B cell (primary cell): ENCODE measurements around the gene CNRIP1. TPM values are rescaled to one million over a fixed set of nuclear protein-coding genes. Genes with fewer than 3 reads are reported as not detected.

Experiments used
- ATAC-seq: fragments of 200-7000 bp; cut with Tn5 transposase; one replicate; pipeline ENCODE4 v1.10.0; 2021; ENCODE audit warnings: low read depth, mild to moderate bottlenecking, moderate number of reproducible peaks, moderate library complexity
- CTCF ChIA-PET: fragments of 350-600 bp; sonication (Branson Sonifier 250); formaldehyde crosslinking; loops from one replicate; lab custom pipeline; 2021; ENCODE audit warnings: antibody characterized with exemption, inconsistent platforms; lab: Charles Lee
- POLR2A ChIA-PET: fragments of 350-600 bp; sonication (Branson Sonifier 250); formaldehyde crosslinking; loops from one replicate; lab custom pipeline; 2021; ENCODE audit warnings: antibody characterized with exemption; lab: Charles Lee
- DNase-seq: peaks from one replicate; pipeline ENCODE4 v3.0.0; 2013
- H2AFZ ChIP-seq: 2 replicates; pipeline ENCODE4 v1.6.1; 2012; ENCODE audit warnings: mild to moderate bottlenecking, low read depth, low read length; ENCODE audit not compliant: insufficient read depth, poor library complexity, severe bottlenecking
- H3K27ac ChIP-seq, 2 donors: 1 replicate in 1 of 2; 2 replicates in 1 of 2; pipeline ENCODE4 v1.5.1; 2012 to 2013; ENCODE audit warnings: low read length in 2 of 2, mild to moderate bottlenecking in 2 of 2, moderate library complexity in 1 of 2
- H3K27me3 ChIP-seq, 4 experiments: fragments of 200-600 bp in 1 of 4; sonication (generic) in 1 of 4; replicated peaks in 1 of 4; 1 replicate in 2 of 4; 2 replicates in 2 of 4; pipeline versions ENCODE4 v1.6.1 to v1.7.0; 2013 to 2016; ENCODE audit warnings: low read length in 3 of 4, mild to moderate bottlenecking in 2 of 4, mixed read lengths in 1 of 4, moderate library complexity in 1 of 4; ENCODE audit not compliant: insufficient read depth in 4 of 4, control insufficient read depth in 3 of 4; ENCODE audit errors: control extremely low read depth in 1 of 4
- H3K36me3 ChIP-seq, 2 experiments: replicated peaks in 1 of 2; 1 replicate in 1 of 2; 2 replicates in 1 of 2; pipeline versions ENCODE4 v1.6.1 to v1.7.1; 2013; ENCODE audit warnings: low read length in 1 of 2; ENCODE audit not compliant: insufficient read depth in 2 of 2, control insufficient read depth in 1 of 2; ENCODE audit errors: control extremely low read depth in 1 of 2, extremely low read depth in 1 of 2
- H3K4me1 ChIP-seq, 2 donors: fragments of 200-600 bp in 1 of 2; sonication (generic) in 1 of 2; 1 replicate in 1 of 2; 2 replicates in 1 of 2; pipeline versions ENCODE4 v1.5.1 to v1.6.1; 2013 to 2017; ENCODE audit warnings: low read length in 2 of 2; ENCODE audit not compliant: control insufficient read depth in 2 of 2, insufficient read depth in 2 of 2
- H3K4me2 ChIP-seq: replicated peaks from 2 replicates; pipeline ENCODE3; 2012; ENCODE audit warnings: mild to moderate bottlenecking, low read depth, low read length; ENCODE audit not compliant: poor library complexity, severe bottlenecking
- H3K4me3 ChIP-seq, 5 experiments: fragments of 200-600 bp in 1 of 5; sonication (generic) in 1 of 5; 1 replicate in 3 of 5; 2 replicates in 2 of 5; pipeline versions ENCODE4 v1.5.1 to v1.7.0; 2011 to 2016; ENCODE audit warnings: low read length in 4 of 5, mild to moderate bottlenecking in 4 of 5, low read depth in 2 of 5, control low read depth in 1 of 5, moderate library complexity in 1 of 5; ENCODE audit not compliant: insufficient read depth in 1 of 5; ENCODE audit errors: control extremely low read depth in 1 of 5, extremely low read depth in 1 of 5
- H3K79me2 ChIP-seq: fragments of 200-600 bp; sonication (generic); one replicate; pipeline ENCODE4 v1.6.0; 2016; ENCODE audit warnings: low read length; ENCODE audit not compliant: control insufficient read depth, insufficient read depth
- H3K9ac ChIP-seq: fragments of 200-600 bp; sonication (generic); 2 replicates; pipeline ENCODE4 v1.6.1; 2017; ENCODE audit warnings: mild to moderate bottlenecking, low read length, moderate library complexity
- H3K9me3 ChIP-seq, 3 donors: one replicate each; pipeline versions ENCODE4 v1.6.1 to v1.7.1; 2013; ENCODE audit warnings: low read length in 2 of 3; ENCODE audit not compliant: control insufficient read depth in 2 of 3, insufficient read depth in 1 of 3; ENCODE audit errors: control extremely low read depth in 1 of 3
- H4K20me1 ChIP-seq: 2 replicates; pipeline ENCODE4 v1.6.0; 2012; ENCODE audit warnings: mild to moderate bottlenecking, low read length; ENCODE audit not compliant: insufficient read depth, control insufficient read depth, poor library complexity, severe bottlenecking
- H3K27ac Mint-ChIP-seq: one replicate; pipeline ENCODE4 v1.8.0; 2021; ENCODE audit warnings: mixed read lengths
- H3K27me3 Mint-ChIP-seq: one replicate; pipeline ENCODE4 v1.8.0; 2021; ENCODE audit warnings: mixed read lengths
- H3K4me1 Mint-ChIP-seq: one replicate; pipeline ENCODE4 v1.8.0; 2021; ENCODE audit warnings: mixed read lengths
- H3K4me3 Mint-ChIP-seq: one replicate; pipeline ENCODE4 v1.8.0; 2021; ENCODE audit warnings: mixed read lengths
- H3K9me3 Mint-ChIP-seq: one replicate; pipeline ENCODE4 v1.8.0; 2022; ENCODE audit warnings: mixed read lengths; ENCODE audit not compliant: insufficient read depth
- EZH2 ChIP-seq: IDR thresholded peaks from 2 replicates; pipeline ENCODE4 v1.6.1; 2012; ENCODE audit warnings: borderline replicate concordance, low read depth, mild to moderate bottlenecking, moderate library complexity, low read length; ENCODE audit not compliant: insufficient read depth, poor library complexity, severe bottlenecking
- WGBS: methylation state at CpG from one replicate; pipeline ENCODE4 v1.1.5; 2013; ENCODE audit warnings: missing lambda C conversion rate; ENCODE audit not compliant: insufficient coverage; 5-methylcytosine and 5-hydroxymethylcytosine counted together
- intact Hi-C: fragments of 100-400 bp; cut with micrococcal nuclease; formaldehyde crosslinking; loops from one replicate; pipeline ENCODE4 v1.10.0; 2022
- polyA plus RNA-seq: library from polyadenylated mRNA; depleted of rRNA; stranded (reverse); fragments of >200 nt; gene quantifications from 2 replicates; pipeline ENCODE4 v1.2.3, GENCODE V29; 2012
- total RNA-seq, 2 donors: library from RNA; stranded (reverse); fragments of 120-200 nt in 1 of 2; gene quantifications; 1 replicate in 1 of 2; 2 replicates in 1 of 2; pipeline versions ENCODE4 v1.2.3 to v1.2.4, GENCODE V29; 2013 to 2022
- TF ChIP-seq, protein P1 (sequence below): fragments of 200-600 bp; IDR thresholded peaks from one replicate; pipeline ENCODE4 v1.8.0; 2022; ENCODE audit warnings: antibody characterized with exemption, mild to moderate bottlenecking

The CNRIP1 gene
- total and polyA plus RNA-seq, 2 donors (not counting 1 experiment from before 2014, with no cell fraction given) = not detected

- WGBS = 78% methylated on average over 5 of the region's 6 CpGs
- Histone ChIP-seq H3K27ac (no peak overlapping the region), H3K4me1 (peaks cover 7 to 21% of the 10 kb centered on the region in 2 donors), H3K36me3 (no peaks in the 10 kb centered on the region), H3K27me3 (no peaks in the 10 kb centered on the region), H3K4me2 (no peak overlapping the region), H2AFZ (peak overlapping the region; percentile 54), H3K79me2 (peaks cover 18% of the 10 kb centered on the region), H3K4me3 (no peak overlapping the region), H3K9ac (no peak overlapping the region), H3K9me3 (no peaks in the 10 kb centered on the region), H4K20me1 (no peaks in the 10 kb centered on the region)
- intact Hi-C loops = loop anchor here (1.0 kb wide), 1 partner anchor 235 kb away; no protein-coding TSS in a partner anchor
- peaks cover 16% of the 10 kb centered on the region for H3K4me1 Mint-ChIP-seq
- TF ChIP-seq, protein P1, sequence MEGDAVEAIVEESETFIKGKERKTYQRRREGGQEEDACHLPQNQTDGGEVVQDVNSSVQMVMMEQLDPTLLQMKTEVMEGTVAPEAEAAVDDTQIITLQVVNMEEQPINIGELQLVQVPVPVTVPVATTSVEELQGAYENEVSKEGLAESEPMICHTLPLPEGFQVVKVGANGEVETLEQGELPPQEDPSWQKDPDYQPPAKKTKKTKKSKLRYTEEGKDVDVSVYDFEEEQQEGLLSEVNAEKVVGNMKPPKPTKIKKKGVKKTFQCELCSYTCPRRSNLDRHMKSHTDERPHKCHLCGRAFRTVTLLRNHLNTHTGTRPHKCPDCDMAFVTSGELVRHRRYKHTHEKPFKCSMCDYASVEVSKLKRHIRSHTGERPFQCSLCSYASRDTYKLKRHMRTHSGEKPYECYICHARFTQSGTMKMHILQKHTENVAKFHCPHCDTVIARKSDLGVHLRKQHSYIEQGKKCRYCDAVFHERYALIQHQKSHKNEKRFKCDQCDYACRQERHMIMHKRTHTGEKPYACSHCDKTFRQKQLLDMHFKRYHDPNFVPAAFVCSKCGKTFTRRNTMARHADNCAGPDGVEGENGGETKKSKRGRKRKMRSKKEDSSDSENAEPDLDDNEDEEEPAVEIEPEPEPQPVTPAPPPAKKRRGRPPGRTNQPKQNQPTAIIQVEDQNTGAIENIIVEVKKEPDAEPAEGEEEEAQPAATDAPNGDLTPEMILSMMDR = peak; percentile 34
- no peak for TF ChIP-seq EZH2
- POLR2A ChIA-PET = interaction anchor here (0.5 kb wide), 1 partner anchor 602 kb away, joined by 6 read pairs; no protein-coding TSS in a partner anchor
- H3K27me3 Mint-ChIP-seq = no peaks in the 10 kb centered on the region
- CTCF ChIA-PET = interaction anchor here (0.7 to 5.3 kb wide), 11 partner anchors 9 to 235 kb away, joined by 3 to 45 read pairs (median 4); no protein-coding TSS in a partner anchor
- DNase-seq = peak; percentile 46
- no peak overlapping the region for H3K4me3 Mint-ChIP-seq
- H3K27ac Mint-ChIP-seq = no peak overlapping the region
- peak; percentile 46 for ATAC-seq
- no peaks in the 10 kb centered on the region for H3K9me3 Mint-ChIP-seq
Measured at GRCh38 chr2:68357605-68358337, 38.0 kb upstream of the CNRIP1 start.
